Large intestine (tissue), 3 donors: Measurements from ENCODE around the gene DAB1. TPM values are rescaled to one million over a fixed set of nuclear protein-coding genes. Genes with fewer than 3 reads are reported as not detected.
A peak's percentile ranks its signal among the peaks of the same experiment; 100 is the strongest.

Experiments used
- DNase-seq, 2 donors: peaks; one replicate each; pipeline versions ENCODE4 v3.0.0 to v3.0.0-alpha.2; 2013
- H3K27ac ChIP-seq: one replicate; pipeline ENCODE4 v1.5.1; 2013; ENCODE audit warnings: low read length
- H3K27me3 ChIP-seq: 2 replicates; pipeline ENCODE4 v1.6.1; 2013; ENCODE audit warnings: low read length; ENCODE audit not compliant: control insufficient read depth, insufficient read depth
- H3K36me3 ChIP-seq: 2 replicates; pipeline ENCODE4 v1.6.1; 2013; ENCODE audit warnings: low read length; ENCODE audit not compliant: control insufficient read depth, insufficient read depth
- H3K4me1 ChIP-seq: one replicate; pipeline ENCODE4 v1.6.1; 2013; ENCODE audit warnings: low read length; ENCODE audit not compliant: control insufficient read depth, insufficient read depth
- H3K4me3 ChIP-seq: one replicate; pipeline ENCODE4 v1.5.1; 2013; ENCODE audit warnings: low read length
- H3K9me3 ChIP-seq: one replicate; pipeline ENCODE4 v1.6.1; 2013; ENCODE audit warnings: mild to moderate bottlenecking, low read depth, low read length, moderate library complexity; ENCODE audit not compliant: control insufficient read depth
- WGBS: methylation state at CpG from one replicate; pipeline ENCODE4 v1.1.5; 2013; ENCODE audit warnings: low lambda C conversion rate; ENCODE audit not compliant: insufficient coverage; 5-methylcytosine and 5-hydroxymethylcytosine counted together
- polyA plus RNA-seq: library from polyadenylated mRNA; unstranded; fragments of 120-200 nt; gene quantifications from one replicate; pipeline ENCODE4 v1.2.1, GENCODE V29; 2013

The DAB1 gene
- polyA plus RNA-seq, 1 donor: 63.2 TPM

DNA sequence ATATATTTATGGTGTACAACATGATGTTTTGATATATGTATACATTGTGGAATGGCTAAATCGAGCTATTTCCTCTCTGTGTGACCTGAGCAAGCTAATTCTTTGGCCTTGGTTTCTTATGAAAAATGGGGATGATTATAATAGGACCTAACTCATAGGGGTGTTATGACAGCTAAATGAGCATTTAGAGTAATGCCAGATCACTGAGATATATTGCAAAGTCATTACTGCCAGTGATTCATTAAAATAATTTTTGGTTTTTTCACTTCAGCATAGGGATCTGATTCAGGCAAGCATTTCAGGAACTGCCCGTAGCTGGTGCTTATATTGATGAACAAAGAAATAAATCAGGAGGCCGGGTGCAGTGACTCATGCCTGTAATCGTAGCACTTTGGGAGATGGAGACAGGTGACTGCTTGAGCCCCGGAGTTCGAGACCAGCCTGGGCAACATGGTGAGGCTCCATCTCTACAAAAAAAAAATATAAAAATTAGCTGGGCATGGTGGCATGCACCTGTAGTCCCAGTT is 30.7 kb downstream of the DAB1 start:
- Histone ChIP-seq H3K4me3 (no peak overlapping the region), H3K27ac (no peak overlapping the region), H3K9me3 (no peaks in the 10 kb centered on the region), H3K4me1 (no peaks in the 10 kb centered on the region), H3K36me3 (no peaks in the 10 kb centered on the region), H3K27me3 (no peaks in the 10 kb centered on the region)
- WGBS: 93% methylated on average over 3 of the region's 6 CpGs
- no peak for DNase-seq

DNA sequence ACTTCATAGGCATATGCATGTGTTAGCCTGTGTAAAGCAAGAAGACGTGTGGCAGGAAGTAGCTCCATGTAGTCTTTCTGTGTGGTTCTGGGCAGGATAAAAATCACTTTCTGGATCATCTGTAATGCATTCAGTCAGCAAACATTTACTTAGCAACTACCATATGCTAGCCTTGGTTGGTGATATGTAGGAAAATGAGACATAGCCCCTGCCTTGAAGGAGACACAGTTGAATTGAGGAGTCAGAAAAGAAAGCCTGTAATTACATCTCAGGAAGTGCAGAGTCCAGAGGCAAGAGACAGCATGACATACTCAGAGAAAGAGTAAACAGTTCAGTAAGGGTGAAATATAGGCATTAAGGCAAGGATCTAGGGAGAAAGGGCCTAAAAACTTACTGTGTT is 38.5 kb downstream of the DAB1 start:
- no CpG with 5 or more reads among the region's 1 CpG for WGBS
- DNase-seq: peak; percentile 18 to 72
- H3K36me3 ChIP-seq: no peaks in the 10 kb centered on the region

DNA sequence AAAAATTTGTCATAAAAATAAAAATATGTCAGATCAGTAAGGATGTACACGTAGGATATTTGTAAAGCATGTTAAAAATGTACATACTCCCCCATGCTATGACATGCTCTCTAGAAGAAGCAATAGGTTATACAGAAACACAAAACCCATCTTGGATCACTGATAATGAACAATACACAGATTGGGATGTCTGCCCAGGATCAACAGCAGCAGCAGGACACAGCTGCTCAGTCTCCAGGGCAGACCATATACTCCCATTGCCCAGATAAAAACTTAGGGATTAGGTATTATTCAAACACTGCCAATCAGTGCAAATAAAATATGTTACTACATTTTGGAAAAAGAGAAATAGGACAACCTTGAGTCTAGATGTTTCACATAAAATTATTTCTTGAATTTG is 39.0 kb downstream of the DAB1 start:
- peak in 1 of 2 donors; percentile 10 for DNase-seq
- WGBS: 83% methylated on average over 1 of the region's 1 CpG

More for the DNA sequence above, 38.5 kb downstream of the DAB1 start:
- Histone ChIP-seq H3K9me3 (no peaks in the 10 kb centered on the region), H3K4me1 (peaks cover 5% of the 10 kb centered on the region), H3K27me3 (no peaks in the 10 kb centered on the region), H3K4me3 (no peak overlapping the region), H3K27ac (no peak overlapping the region)

DNA sequence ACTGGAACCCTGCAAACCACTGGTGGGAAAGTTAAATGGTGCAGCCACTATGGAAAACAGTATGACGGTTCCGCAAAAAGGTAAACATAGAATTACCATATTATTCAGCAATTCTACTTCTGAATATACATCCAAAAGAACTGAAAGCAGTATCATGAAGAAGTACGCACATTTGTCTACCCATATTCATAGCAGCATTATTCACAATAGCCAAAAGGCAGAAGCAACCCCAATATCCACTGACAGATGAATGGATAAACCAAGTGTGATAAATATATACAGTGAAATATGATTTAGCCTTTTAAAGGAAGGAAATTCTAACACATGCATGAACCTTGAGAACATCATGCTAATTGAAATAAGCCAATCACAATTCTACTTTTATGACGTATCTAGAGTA is 39.6 kb downstream of the DAB1 start:
- Histone ChIP-seq H3K27ac (no peak overlapping the region), H3K4me3 (no peak overlapping the region), H3K36me3 (no peaks in the 10 kb centered on the region), H3K9me3 (no peaks in the 10 kb centered on the region), H3K4me1 (peaks cover 5% of the 10 kb centered on the region), H3K27me3 (no peaks in the 10 kb centered on the region)
- no peak for DNase-seq
- WGBS: no CpG with 5 or more reads among the region's 4 CpGs

More for the DNA sequence above, 39.0 kb downstream of the DAB1 start:
- no peak overlapping the region for H3K27ac ChIP-seq
- H3K4me3 ChIP-seq: no peak overlapping the region
- H3K9me3 ChIP-seq: no peaks in the 10 kb centered on the region
- no peaks in the 10 kb centered on the region for H3K27me3 ChIP-seq
- H3K36me3 ChIP-seq: no peaks in the 10 kb centered on the region
- peaks cover 5% of the 10 kb centered on the region for H3K4me1 ChIP-seq

GRCh38 chr1:57381871-57382270 is 42.0 kb downstream of the DAB1 start:
- no CpG with 5 or more reads among the region's 2 CpGs for WGBS
- Histone ChIP-seq H3K9me3 (no peaks in the 10 kb centered on the region), H3K27ac (no peak overlapping the region), H3K36me3 (no peaks in the 10 kb centered on the region), H3K27me3 (no peaks in the 10 kb centered on the region), H3K4me3 (no peak overlapping the region), H3K4me1 (peaks cover 5% of the 10 kb centered on the region)
- DNase-seq: no peak

- H3K4me1 ChIP-seq: peaks cover 5% of the 10 kb centered on the region
- WGBS: no CpG with 5 or more reads among the region's 4 CpGs
These were observed 42.4 kb downstream of the DAB1 start for GRCh38 chr1:57381426-57381825.

GRCh38 chr1:57380923-57381322 is 42.9 kb downstream of the DAB1 start:
- no peak for DNase-seq
- WGBS: 80% methylated on average over 2 of the region's 3 CpGs
- H3K27ac ChIP-seq: no peak overlapping the region

More at GRCh38 chr1:57381426-57381825, 42.4 kb downstream of the DAB1 start:
- Histone ChIP-seq H3K9me3 (no peaks in the 10 kb centered on the region), H3K36me3 (no peaks in the 10 kb centered on the region), H3K4me3 (no peak overlapping the region), H3K27me3 (no peaks in the 10 kb centered on the region), H3K27ac (no peak overlapping the region)
- DNase-seq: no peak

DNA sequence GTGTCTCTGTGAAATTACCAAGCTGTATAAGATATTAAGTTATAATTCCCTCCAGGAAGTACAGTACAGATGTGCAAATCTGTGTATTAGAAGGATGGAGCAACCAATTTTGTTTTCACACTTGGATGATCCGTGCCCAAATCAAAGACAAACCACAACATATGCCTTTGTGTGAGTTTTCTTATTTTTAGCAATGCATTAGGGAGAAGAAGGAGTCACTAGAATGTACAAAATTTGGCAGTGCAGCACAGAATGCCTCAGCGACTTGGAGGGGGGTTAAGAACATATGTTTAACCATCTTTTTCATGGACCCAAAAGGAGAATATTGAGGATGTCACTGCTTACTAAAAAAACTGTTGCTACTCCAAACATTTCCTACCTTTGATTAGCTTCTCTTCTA is 45.3 kb downstream of the DAB1 start:
- H3K36me3 ChIP-seq: no peaks in the 10 kb centered on the region
- H3K27me3 ChIP-seq: no peaks in the 10 kb centered on the region
- no peaks in the 10 kb centered on the region for H3K4me1 ChIP-seq
- H3K4me3 ChIP-seq: no peak overlapping the region
- no CpG with 5 or more reads among the region's 2 CpGs for WGBS
- H3K27ac ChIP-seq: no peak overlapping the region
- H3K9me3 ChIP-seq: no peaks in the 10 kb centered on the region
- DNase-seq: no peak

More at GRCh38 chr1:57380923-57381322, 42.9 kb downstream of the DAB1 start:
- Histone ChIP-seq H3K27me3 (no peaks in the 10 kb centered on the region), H3K36me3 (no peaks in the 10 kb centered on the region), H3K4me3 (no peak overlapping the region), H3K4me1 (peaks cover 5% of the 10 kb centered on the region), H3K9me3 (no peaks in the 10 kb centered on the region)

GRCh38 chr1:57377339-57378139 is 46.3 kb downstream of the DAB1 start:
- Histone ChIP-seq H3K27me3 (no peaks in the 10 kb centered on the region), H3K4me3 (no peak overlapping the region), H3K36me3 (no peaks in the 10 kb centered on the region), H3K9me3 (no peaks in the 10 kb centered on the region), H3K27ac (no peak overlapping the region), H3K4me1 (no peaks in the 10 kb centered on the region)
- no peak for DNase-seq
- no CpG with 5 or more reads among the region's 4 CpGs for WGBS

DNA sequence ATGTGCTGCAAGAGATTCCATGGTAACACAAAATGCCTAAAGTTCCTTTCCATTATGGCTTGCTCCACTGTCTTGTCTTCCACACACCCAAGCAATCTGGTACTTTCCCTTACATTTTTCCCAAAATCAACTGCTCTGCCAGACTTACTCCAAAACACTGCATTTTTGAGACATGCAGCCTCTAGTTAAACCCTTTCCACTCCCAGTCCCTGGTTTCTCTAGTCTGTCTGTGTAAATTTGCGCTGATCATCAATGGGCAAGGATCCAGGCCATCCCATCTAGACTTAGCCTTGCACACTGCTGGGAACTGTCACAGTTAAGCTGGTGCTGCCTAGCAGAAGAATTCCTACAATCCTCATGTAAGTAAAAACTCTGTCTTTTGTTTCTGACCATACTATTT is 47.8 kb downstream of the DAB1 start:
- no peaks in the 10 kb centered on the region for H3K27me3 ChIP-seq
- WGBS: no CpG with 5 or more reads among the region's 1 CpG
- no peaks in the 10 kb centered on the region for H3K36me3 ChIP-seq
- H3K4me3 ChIP-seq: no peak overlapping the region
- H3K4me1 ChIP-seq: no peaks in the 10 kb centered on the region
- no peak for DNase-seq
- H3K9me3 ChIP-seq: no peaks in the 10 kb centered on the region
- no peak overlapping the region for H3K27ac ChIP-seq

DNA sequence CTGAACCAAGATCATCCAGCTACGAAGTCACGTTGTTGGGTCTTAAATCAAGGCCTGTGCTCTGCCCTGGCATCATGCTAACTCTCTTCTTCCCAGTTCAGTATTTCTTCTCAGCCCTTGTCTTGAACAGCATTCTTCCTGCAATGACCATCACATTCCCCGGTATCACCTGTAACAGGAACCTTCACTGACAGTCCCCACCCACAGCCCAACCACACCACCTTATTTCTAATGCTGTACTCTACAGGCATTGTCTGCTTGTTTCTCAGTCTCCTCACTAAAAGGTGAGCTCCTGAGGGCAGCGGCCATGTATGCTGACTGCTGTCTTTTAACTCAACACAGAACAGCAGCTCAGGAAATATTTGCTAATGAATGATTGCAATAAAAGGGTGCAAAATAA is 54.0 kb downstream of the DAB1 start:
- Histone ChIP-seq H3K27me3 (no peaks in the 10 kb centered on the region), H3K4me1 (no peaks in the 10 kb centered on the region), H3K4me3 (no peak overlapping the region), H3K36me3 (no peaks in the 10 kb centered on the region), H3K9me3 (peaks cover 13% of the 10 kb centered on the region), H3K27ac (no peak overlapping the region)
- DNase-seq: no peak
- WGBS: no CpG with 5 or more reads among the region's 4 CpGs
